RPMI8226 (cell line): ENCODE measurements around the gene PHACTR3.
A peak's percentile ranks its signal among the peaks of the same experiment; 100 is the strongest.
"Not testable (repeated sequence)": the region's sequence is repeated elsewhere in the genome, so short reads cannot be mapped to it uniquely, and the experiment has no call there.

Experiments
- DNase-seq: peaks from one replicate; pipeline ENCODE4 v3.0.0-alpha.2; 2015

PHACTR3 gene

DNA sequence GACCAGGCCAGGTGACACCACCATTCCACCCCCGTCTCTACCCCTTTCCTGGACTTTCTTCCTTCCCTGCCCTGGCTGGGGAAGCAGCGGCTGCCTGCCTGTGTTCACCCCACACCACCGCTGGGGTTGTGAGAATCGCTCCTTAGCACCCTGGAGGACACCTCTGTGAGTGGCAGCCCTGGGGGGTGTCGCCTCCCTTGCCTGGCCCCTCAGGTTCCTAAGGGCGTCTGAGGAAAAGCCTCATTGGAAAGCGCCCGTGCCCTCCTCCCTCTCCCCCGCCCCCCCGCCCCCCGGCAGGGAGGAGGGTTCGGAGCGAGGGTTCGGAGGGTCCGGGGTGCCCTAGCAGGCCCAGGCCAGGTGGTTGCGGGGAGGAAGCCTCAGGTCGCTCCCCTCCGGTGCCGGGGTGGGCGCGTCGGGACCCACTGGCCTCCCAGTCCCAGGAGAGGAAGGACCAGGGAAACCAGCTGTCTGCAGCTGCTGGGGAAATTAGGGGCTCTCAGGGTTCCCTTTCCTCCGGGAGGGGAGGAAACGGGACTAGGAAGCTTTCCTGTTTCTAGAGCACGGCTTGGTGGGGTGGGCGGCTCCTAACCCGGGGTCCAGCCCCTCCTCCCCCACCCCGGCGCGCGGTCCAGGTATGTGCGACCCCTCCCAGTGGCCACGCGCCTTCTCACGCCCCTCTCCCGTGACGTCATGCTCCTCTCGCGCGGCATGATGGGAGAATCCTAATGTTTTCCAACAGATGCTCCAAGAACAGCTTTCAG, at the start of gene PHACTR3:
TSS of gene PHACTR3 (plus strand) at position 760 of the 761 bp plus-strand sequence. CDS start 475 bp downstream, outside the sequence.
- no peak for DNase-seq

- DNase-seq, result not testable (repeated sequence)
Measured at GRCh38 chr20:59557733-59558529, 46.4 kb upstream of the PHACTR3 start.

GRCh38 chr20:59559024-59559817, 45.1 kb upstream of the PHACTR3 start:
- DNase-seq, result no peak

DNA sequence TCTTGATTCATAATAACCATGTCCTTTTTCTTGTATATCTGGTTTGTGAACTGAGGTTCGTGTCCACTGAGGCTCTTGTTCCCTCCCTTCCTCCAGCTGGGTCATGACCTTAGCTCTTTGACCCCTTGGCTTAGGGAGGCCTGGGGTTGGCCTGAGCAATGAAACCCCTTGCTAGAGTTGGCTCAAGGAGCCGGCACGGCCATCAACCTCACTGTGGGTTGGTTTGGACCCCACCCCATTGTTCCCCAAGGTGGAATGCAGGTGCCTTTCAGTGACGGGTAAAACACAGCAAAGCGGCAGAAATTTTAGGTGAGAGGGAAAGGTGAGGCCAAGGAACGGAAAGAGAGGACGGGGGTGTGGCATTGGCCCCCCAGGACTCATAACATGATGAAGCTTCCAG, 44.5 kb upstream of the PHACTR3 start:
- no peak for DNase-seq

DNA sequence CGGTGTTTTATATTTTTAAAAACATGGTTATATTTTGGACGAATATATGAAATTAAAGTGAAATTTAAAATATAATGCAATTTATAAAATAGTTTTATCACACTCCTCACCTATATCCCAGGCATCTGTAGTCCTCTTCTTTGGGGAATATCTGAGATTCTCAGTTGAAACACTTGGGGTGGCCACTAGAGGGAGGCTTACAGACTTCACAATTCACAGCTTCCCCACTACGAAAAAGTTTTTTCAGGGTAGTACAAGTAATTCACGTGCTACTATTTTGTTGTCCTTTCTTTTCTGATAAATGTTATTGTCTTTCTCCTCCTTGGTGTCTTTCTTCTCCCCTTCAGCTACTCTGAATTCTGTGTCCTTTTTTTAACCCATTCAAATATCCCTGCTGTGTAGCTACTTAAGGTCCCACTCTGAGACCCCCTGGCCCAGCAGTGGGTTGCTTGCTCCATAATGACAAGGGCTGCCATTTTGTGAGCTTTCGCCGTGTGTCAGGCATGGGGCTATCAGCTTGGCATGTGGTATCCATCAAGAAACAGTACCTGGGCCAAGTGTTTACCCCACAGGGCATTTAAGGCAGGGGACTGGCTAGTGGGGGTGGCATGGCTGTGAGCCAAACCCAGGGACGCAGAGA, 43.6 kb upstream of the PHACTR3 start:
- peak; percentile 39 for DNase-seq

GRCh38 chr20:59561228-59561605, 43.1 kb upstream of the PHACTR3 start:
- no peak for DNase-seq

DNA sequence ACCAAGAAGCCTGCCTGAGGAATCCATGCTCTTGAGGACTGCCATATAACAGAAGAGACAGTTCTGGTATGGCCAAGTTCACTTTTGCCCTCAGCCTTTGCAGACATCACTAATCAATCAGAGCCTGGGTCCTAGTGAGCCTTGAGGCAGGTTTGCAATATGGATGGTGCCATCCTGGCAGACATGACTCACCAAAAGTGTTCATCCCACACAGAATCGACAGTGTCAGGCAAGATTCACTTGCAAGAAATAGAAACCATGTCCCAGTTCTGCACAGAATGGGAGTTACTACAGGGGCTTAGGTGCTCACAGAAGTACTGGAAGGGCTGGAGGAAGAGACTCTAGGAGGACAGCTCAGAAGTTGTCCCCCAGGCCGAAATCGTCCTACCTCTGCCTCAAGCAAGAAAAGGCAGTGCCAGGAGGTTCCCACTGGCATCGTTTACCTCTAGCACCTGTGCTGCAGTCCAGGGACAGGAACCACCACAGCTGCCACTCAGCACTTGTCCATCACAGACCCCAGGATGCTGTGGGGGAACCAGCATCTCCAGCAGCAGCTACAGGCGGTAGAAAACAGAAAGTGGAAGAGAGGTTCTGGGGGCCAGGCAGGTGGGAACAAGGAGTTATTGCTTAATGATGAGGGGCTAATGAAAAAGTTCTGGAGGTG, 42.6 kb upstream of the PHACTR3 start:
- no peak for DNase-seq

GRCh38 chr20:59564171-59564570, 40.2 kb upstream of the PHACTR3 start:
- DNase-seq, result no peak

DNA sequence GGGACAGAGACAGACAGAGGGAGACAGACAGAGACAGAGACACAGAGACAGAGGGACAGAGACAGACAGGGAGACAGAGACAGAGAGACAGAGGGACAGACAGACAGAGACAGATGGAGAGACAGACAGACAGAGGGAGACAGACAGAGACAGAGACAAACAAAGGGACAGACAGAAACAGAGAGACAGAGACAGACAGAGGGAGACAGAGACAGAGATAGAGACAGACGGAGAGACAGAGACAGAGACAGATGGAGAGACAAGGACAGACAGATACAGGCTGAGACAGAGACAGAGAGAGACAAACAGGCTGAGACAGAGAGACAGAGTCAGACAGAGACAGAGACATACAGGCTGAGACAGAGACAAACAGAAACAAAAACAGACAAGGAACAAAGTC, 39.4 kb upstream of the PHACTR3 start:
- DNase-seq, result no peak

DNA sequence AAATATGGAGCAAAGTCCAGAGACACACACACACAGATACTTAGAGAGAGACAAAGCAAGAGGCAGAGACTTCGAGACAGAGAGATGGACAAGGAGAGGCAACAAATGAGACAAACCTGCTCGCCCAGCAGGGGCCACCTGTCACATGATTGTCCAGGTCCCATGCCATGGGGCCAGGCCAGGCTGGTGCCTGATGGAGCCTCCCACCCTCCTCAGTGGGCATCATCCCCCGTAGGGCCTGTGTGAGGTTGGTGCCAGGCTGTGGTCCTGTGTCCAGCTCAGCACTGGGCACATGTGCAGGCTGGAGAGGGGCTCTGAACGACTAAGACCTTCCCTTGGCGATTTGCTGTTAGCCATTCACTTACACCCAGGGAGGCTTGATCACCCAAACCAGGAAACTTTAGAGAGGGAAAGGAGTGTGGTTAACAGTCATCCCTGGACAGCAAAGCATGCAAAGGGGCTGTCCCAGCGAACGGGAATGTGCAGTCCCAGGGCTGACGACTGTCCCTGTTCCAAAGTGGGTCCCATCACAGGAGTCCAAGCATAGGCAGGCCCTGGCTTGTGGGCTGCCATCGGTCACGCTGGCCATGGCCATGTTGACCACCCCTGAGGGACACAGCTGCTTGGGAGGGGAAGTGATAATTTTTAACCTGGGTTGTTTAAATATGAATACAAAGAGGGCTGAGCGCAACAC, 38.4 kb upstream of the PHACTR3 start:
- DNase-seq, result no peak

DNA sequence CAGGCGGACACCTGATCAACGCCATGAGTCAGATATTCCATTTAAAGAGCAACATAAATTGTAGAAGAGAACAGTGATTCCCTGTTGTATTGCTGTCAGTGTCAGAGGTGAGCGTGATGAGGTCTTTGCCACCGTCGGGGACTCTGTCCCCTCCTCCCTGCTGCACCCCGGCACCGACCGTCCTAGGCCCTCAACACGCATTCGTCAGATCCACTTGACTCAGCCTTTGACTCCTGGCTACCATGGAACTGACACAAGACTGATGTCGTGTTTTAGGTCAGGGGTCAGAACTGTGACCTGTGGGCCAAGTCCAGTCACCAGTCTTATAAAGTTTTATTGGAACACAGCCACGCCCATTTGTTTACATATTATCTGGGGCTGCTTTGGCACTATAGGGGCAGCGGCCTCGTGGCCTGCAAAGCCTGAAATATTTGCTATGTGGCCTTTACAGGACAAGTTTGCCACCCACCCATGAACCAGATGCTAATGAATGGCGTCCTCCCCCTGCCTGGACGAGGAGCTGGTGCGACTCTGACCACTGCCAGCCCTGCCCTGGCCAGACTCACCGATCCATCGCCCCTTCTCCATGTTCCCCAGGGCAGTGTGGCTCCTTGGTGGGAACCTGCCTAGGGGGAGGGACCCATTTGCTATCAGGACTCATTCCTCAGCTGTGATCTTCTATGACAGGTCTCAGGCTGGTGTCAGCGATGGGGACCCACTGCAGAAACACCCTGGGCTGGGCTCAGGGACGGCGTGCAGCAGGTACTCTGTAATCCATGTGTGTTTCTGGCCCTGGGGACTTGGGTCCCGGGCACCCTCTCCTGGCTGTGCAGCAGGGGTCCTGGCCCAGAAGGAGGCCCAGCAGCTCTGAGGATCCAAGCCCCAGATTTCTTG, 37.5 kb upstream of the PHACTR3 start:
- DNase-seq, result no peak

GRCh38 chr20:59567585-59568508, 36.5 kb upstream of the PHACTR3 start:
- no peak for DNase-seq

DNA sequence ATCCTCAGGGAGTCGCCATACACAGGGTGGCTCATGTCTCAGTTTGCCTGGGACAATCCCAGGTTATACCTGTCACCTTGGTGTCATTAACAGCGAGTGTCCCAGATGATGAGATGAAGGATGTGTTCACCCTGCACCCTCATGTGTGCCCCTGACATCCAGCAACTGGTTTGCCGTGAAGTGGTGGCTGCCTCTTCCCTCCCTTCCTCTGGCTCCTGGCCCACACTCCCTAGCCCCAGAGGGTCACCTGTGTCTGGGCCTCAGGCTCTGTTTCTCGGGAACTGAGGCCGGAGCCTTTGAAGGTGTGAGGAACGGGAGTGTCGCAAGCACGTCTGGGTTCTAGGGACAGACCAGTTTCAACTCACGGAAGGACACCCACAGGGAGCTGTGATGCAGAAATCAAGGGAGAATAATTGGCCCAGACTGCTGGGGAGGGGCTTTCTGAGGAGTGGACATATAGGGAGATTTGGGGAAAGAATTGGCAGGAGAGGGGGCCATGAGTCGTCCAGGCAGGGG, 35.8 kb upstream of the PHACTR3 start:
- DNase-seq, result no peak

DNA sequence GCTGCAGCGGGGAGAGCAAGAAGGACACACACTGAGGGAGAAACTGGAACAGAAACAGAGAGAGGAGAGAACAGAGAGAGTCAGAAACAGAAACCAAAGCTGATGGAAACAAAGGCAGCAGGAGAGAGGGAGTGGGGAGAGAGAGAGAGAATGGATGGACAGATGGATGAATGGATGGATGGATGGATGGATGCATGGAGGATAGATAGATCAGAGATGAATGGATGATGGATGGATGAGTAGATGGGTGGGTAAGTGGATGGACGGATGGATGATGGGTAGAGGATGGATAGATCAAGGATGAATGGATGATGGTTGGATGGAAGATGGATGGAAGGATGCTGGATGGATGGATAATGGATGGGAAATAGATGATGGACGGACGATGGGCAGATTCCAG, 35.0 kb upstream of the PHACTR3 start:
- no peak for DNase-seq

DNA sequence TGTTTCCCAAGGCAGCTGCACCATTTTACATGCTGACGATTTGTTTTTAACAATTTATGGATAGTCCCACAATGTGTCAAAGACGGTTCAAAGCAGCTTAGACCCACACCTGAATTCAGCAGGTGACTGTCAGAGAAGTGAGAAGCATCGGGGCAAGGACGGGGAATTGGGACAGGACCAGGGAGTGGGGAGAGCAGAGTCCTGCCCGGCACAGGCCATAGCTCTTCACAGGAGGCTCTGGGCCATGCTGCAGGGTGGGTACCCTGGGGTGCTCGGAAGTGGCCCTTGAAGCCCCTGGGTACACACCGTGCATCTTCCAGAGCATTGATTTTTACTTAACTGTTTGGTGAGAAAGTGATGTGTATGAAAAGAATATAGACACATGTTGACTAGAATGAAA, 33.2 kb upstream of the PHACTR3 start:
- DNase-seq, result no peak

GRCh38 chr20:59571551-59572314, 32.6 kb upstream of the PHACTR3 start:
- peak; percentile 58 for DNase-seq

- no peak for DNase-seq
Measured at GRCh38 chr20:59572515-59572914, 31.8 kb upstream of the PHACTR3 start.

DNA sequence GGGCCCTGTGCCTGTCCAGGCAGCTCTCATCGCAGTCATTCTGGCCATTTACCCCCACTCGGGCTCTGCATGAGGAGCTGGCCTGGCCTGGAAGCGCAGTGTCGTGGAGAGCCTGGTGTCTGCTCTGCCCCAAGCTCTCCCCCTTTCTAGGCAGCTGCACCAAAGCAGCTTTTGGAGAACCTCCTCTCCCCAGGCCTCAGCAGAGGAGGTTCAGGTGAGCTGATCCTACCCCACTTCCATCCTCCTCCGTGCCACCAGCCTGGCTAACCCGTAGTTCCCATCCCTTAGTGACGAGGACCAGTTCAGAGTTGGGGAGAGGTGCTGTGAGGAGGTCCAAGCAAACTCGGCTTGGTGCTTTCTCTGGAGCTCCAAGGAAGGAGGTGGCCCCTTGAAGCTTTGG, 30.5 kb upstream of the PHACTR3 start:
- DNase-seq, result no peak
